Left forelimb (tissue), 1 donor: ENCODE data around the gene RGL4.

ENCODE experiments used
- DNase-seq: peaks from one replicate; pipeline ENCODE4 v3.0.0-alpha.2; 2018; ENCODE audit warnings: low spot score

The RGL4 gene

DNA sequence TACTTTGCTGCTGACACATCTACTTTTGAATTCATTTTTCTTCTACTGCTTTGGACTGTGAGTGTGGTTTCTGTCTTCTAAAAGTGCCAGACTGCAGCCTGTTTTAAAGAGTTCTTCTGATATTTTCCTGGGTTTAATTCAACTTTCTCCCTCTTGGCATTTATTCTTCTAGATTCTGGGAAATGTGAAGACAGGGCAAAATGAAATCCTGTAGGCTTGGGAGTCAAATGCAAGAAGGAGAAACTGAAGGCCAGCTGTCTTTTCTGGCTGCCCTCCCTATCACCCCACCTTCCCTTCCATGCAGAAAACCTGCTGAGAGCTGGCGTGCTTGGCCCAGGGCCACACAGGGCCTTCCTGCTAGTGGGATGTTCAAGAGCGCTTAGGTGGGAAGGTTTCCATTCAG lies 52.5 kb downstream of the RGL4 start:
- no peak for DNase-seq

GRCh38 chr22:23744001-23744400 lies 53.2 kb downstream of the RGL4 start:
- DNase-seq = no peak

- no peak for DNase-seq
These were observed 53.7 kb downstream of the RGL4 start for GRCh38 chr22:23744485-23744884.

DNA sequence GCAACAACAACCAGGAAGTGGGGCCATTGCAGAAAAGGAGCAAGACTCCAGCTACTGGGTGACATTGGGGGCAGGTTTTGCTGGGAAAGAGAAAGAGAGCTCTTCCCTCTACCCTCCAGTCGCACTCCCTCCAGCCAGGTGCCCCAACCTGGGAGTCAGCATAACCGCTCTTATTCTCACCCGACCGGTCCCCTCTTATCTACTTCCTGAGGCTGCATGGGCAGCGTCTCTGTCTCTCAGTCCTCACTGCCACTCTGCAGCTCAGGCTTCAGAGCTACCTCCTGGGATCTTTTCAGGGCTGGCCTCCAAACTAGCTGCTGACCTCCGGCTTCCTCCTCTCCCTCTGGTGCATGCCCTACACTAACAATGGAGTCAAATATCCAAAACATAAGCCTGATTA lies 55.0 kb downstream of the RGL4 start:
- no peak for DNase-seq
